Panc1 (cell line): Measurements from ENCODE around the gene ABCC1. TPM values are rescaled to one million over a fixed set of nuclear protein-coding genes. Genes with fewer than 3 reads are reported as not detected.

ENCODE experiments used
- ATAC-seq: fragments of 200-7000 bp; cut with Tn5 transposase; 2 replicates; pipeline ENCODE4 v1.9.1; 2020; ENCODE audit warnings: mild to moderate bottlenecking, moderate library complexity
- BruUV-seq: library from RNA; stranded (reverse); fragments of 400-500 nt; replicated peaks from 2 replicates; lab custom pipeline; 2021; lab: Mats Ljungman, UMichigan
- CTCF ChIA-PET: fragments of 300-600 bp; sonication (Branson Sonifier 250); formaldehyde crosslinking; loops from one replicate; lab custom pipeline; 2022; ENCODE audit warnings: antibody characterized with exemption; lab: Charles Lee
- POLR2A ChIA-PET: fragments of 300-600 bp; sonication (Branson Sonifier 250); formaldehyde crosslinking; loops from one replicate; lab custom pipeline; 2022; ENCODE audit warnings: antibody characterized with exemption; lab: Charles Lee
- DNase-seq: peaks from one replicate; pipeline ENCODE4 v3.0.0-alpha.2; 2010; ENCODE audit warnings: low read depth, low spot score
- H3K27ac ChIP-seq: 2 replicates; pipeline ENCODE4 v1.5.1; 2011; ENCODE audit warnings: mild to moderate bottlenecking, low read length, inconsistent platforms
- H3K27me3 ChIP-seq: fragments of 200-500 bp; sonication (Bioruptor generic); 2 replicates; pipeline ENCODE4 v1.6.0; 2014; ENCODE audit warnings: low read length, inconsistent platforms; ENCODE audit not compliant: control insufficient read depth, insufficient read depth
- H3K36me3 ChIP-seq: fragments of 200-500 bp; sonication (Bioruptor generic); 2 replicates; pipeline ENCODE4 v1.5.1; 2014; ENCODE audit warnings: inconsistent platforms, mild to moderate bottlenecking, low read length, moderate library complexity; ENCODE audit not compliant: control insufficient read depth, insufficient read depth
- H3K4me1 ChIP-seq: 2 replicates; pipeline ENCODE4 v1.5.1; 2011; ENCODE audit warnings: inconsistent platforms, mild to moderate bottlenecking, low read length, moderate library complexity; ENCODE audit not compliant: control insufficient read depth, insufficient read depth
- H3K4me3 ChIP-seq, 2 experiments: 2 replicates each; pipeline ENCODE4 v1.5.1; 2011 to 2012; ENCODE audit warnings: low read depth in 2 of 2, low read length in 2 of 2, mild to moderate bottlenecking in 2 of 2, inconsistent platforms in 1 of 2, moderate library complexity in 1 of 2
- H3K9me3 ChIP-seq: fragments of 200-500 bp; sonication (Bioruptor generic); 2 replicates; pipeline ENCODE4 v1.5.1; 2014; ENCODE audit warnings: low read depth, mild to moderate bottlenecking, inconsistent platforms, low read length, moderate library complexity; ENCODE audit not compliant: control insufficient read depth, insufficient read depth
- CTCF ChIP-seq: fragments of 450-650 bp; IDR thresholded peaks from 2 replicates; pipeline ENCODE4 v1.5.1; 2017; ENCODE audit warnings: mild to moderate bottlenecking
- POLR2AphosphoS5 ChIP-seq: IDR thresholded peaks from 2 replicates; pipeline ENCODE4 v1.6.1; 2012; ENCODE audit warnings: mild to moderate bottlenecking, low read depth, low read length, moderate library complexity
- SIN3A ChIP-seq: IDR thresholded peaks from 2 replicates; pipeline ENCODE4 v1.6.1; 2012; ENCODE audit warnings: low read depth, mild to moderate bottlenecking, low read length, moderate library complexity, borderline replicate concordance; ENCODE audit not compliant: insufficient read depth
- TCF7L2 ChIP-seq: IDR thresholded peaks from 2 replicates; pipeline ENCODE4 v1.6.1; 2011; ENCODE audit warnings: mild to moderate bottlenecking, low read depth, low read length, inconsistent platforms
- in situ Hi-C: cut with HindIII; loops from 2 replicates; pipeline ENCODE4 v1.10.0; 2016; ENCODE audit warnings: low sequenced_read_pairs, low pct_unique_long_range_greater_than_20kb
- intact Hi-C: fragments of 100-400 bp; cut with micrococcal nuclease; formaldehyde crosslinking; loops from one replicate; pipeline ENCODE4 v1.10.0; 2022; ENCODE audit not compliant: unreplicated experiment
- total RNA-seq: library from RNA; stranded (reverse); gene quantifications from one replicate; pipeline ENCODE4 v1.2.1, GENCODE V29; 2021; ENCODE audit not compliant: unreplicated experiment
- TF ChIP-seq, protein P1 (sequence below), 2 experiments: IDR thresholded peaks; 2 replicates each; pipeline ENCODE4 v1.6.1; 2011 to 2012; ENCODE audit warnings: low read depth in 2 of 2, control low read depth in 1 of 2, low read length in 1 of 2, mild to moderate bottlenecking in 1 of 2, moderate library complexity in 1 of 2; ENCODE audit not compliant: insufficient read depth in 1 of 2

Gene ABCC1
- total RNA-seq, 1 experiment from 2014 or later, result 296 TPM

- BruUV-seq, result no TSS peak
- no peaks in the 10 kb centered on the region for H3K36me3 ChIP-seq
- no peak overlapping the region for H3K4me3 ChIP-seq
- no peak for DNase-seq
- in situ Hi-C loops (no loop called here), intact Hi-C loops (no loop called here)
- POLR2A ChIA-PET, result no interaction called here
- H3K4me1 ChIP-seq, result peaks cover 39% of the 10 kb centered on the region
- H3K27me3 ChIP-seq, result no peaks in the 10 kb centered on the region
- TF ChIP-seq POLR2AphosphoS5, result peak; percentile 36; the same call in 1 of the 2 replicates
- no peak for TF ChIP-seq TCF7L2
- TF ChIP-seq CTCF, result no peak
- TF ChIP-seq, protein P1, sequence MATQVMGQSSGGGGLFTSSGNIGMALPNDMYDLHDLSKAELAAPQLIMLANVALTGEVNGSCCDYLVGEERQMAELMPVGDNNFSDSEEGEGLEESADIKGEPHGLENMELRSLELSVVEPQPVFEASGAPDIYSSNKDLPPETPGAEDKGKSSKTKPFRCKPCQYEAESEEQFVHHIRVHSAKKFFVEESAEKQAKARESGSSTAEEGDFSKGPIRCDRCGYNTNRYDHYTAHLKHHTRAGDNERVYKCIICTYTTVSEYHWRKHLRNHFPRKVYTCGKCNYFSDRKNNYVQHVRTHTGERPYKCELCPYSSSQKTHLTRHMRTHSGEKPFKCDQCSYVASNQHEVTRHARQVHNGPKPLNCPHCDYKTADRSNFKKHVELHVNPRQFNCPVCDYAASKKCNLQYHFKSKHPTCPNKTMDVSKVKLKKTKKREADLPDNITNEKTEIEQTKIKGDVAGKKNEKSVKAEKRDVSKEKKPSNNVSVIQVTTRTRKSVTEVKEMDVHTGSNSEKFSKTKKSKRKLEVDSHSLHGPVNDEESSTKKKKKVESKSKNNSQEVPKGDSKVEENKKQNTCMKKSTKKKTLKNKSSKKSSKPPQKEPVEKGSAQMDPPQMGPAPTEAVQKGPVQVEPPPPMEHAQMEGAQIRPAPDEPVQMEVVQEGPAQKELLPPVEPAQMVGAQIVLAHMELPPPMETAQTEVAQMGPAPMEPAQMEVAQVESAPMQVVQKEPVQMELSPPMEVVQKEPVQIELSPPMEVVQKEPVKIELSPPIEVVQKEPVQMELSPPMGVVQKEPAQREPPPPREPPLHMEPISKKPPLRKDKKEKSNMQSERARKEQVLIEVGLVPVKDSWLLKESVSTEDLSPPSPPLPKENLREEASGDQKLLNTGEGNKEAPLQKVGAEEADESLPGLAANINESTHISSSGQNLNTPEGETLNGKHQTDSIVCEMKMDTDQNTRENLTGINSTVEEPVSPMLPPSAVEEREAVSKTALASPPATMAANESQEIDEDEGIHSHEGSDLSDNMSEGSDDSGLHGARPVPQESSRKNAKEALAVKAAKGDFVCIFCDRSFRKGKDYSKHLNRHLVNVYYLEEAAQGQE (IDR thresholded peaks at IDR 0.05; ENCODE audit: insufficient read depth in 1 of 2, low read depth in 2 of 2, low read length in 1 of 2), result no peak
- no peak for TF ChIP-seq SIN3A
- ATAC-seq, result peak; percentile 54
- CTCF ChIA-PET, result no interaction called here
- no peaks in the 10 kb centered on the region for H3K9me3 ChIP-seq
- no peak overlapping the region for H3K27ac ChIP-seq
These were observed 200.9 kb downstream of the ABCC1 start for GRCh38 chr16:16150117-16150877.

DNA sequence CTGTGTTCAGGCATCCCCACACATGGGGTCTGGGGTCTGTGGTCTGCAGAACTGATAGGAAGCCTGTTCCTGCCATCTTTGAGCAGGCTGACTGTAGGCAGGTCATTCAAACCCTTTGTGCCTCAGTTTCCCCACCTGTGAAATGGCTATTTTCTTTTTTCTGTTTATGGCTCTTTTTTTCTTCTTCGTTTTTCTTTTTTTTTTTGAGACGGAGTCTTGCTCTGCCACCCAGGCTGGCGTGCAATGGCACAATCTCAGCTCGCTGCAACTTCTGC, 201.4 kb downstream of the ABCC1 start:
- ATAC-seq, result no peak
- TF ChIP-seq TCF7L2 (no peak), CTCF (no peak), POLR2AphosphoS5 (no peak), SIN3A (no peak)
- TF ChIP-seq, protein P1 (IDR thresholded peaks at IDR 0.05; ENCODE audit: insufficient read depth in 1 of 2, low read depth in 2 of 2, low read length in 1 of 2), result no peak
- in situ Hi-C loops, result no loop called here
- no peaks in the 10 kb centered on the region for H3K36me3 ChIP-seq
- intact Hi-C loops, result no loop called here
- ChIA-PET CTCF (no interaction called here), POLR2A (no interaction called here)
- no peak overlapping the region for H3K27ac ChIP-seq
- H3K4me3 ChIP-seq, result no peak overlapping the region
- peaks cover 39% of the 10 kb centered on the region for H3K4me1 ChIP-seq
- H3K9me3 ChIP-seq, result no peaks in the 10 kb centered on the region
- DNase-seq, result no peak
- BruUV-seq, result no TSS peak
- no peaks in the 10 kb centered on the region for H3K27me3 ChIP-seq
